C4-2B (cell line): ENCODE results near the gene VPS50.

Source experiments
- CTCF ChIP-seq: fragments of 450-650 bp; conservative IDR thresholded peaks from 2 replicates; pipeline ENCODE4 v1.5.1; 2017; ENCODE audit warnings: mild to moderate bottlenecking
- ZFX ChIP-seq: fragments of 450-650 bp; IDR thresholded peaks from 2 replicates; pipeline ENCODE4 v1.6.1; 2017

DNA sequence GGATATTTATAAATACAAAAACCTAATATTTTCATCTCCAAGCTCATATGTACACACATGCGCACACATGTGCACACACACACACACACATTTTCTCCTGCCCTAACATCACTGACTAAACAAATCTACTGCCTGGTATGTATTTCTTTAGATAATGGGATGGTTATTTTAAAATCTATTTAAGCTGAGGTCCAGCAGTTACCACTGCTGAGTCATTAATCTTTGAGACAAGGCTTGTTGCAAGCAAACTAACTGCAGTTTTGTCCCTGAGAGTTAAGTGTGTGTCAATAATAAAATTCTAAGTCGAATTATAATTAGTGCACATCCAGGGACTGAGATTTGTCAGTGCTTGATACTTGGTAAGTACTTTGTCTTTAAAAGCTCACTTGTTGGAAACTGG lies 135.1 kb downstream of the VPS50 start:
- TF ChIP-seq CTCF (no peak), ZFX (no peak)
